ENCODE data around the gene LDB2. TPM values are rescaled to one million over a fixed set of nuclear protein-coding genes. Genes with fewer than 3 reads are reported as not detected.

The LDB2 gene
- total RNA-seq, 2 experiments from 2014 or later = not detected

DNA sequence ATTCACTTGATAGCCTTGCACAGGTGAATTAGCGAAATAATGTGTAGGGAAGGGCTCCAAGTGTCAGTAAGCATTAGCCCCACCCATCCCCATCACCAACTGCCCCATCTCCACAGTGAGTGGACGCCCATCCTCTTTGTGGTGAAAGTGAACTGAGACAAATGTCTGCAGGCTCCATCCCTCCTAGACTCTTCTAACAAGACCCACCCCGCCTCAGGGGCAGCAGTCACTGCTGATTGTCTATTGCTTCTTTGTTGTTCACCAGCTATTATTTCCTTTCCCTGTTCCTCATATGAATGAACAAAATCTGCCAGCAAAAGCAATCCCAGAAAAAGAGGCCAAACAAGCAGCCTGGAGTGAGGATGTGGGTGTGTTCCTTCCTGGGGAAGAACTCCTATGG is 96.4 kb downstream of the LDB2 start:
- ChIA-PET POLR2A (no interaction called here), CTCF (ENCODE audit: unreplicated experiment) (no interaction called here)
- H3K9me3 ChIP-seq (ENCODE audit: low read length) = no peaks in the 10 kb centered on the region
- intact Hi-C loops (cut with micrococcal nuclease; ENCODE audit: unreplicated experiment) = no loop called here
- no TSS peak for BruUV-seq (replicated peaks)
- H3K79me2 ChIP-seq (ENCODE audit: insufficient read depth, low read depth, low read length) = no peaks in the 10 kb centered on the region
- TF ChIP-seq, protein P1, sequence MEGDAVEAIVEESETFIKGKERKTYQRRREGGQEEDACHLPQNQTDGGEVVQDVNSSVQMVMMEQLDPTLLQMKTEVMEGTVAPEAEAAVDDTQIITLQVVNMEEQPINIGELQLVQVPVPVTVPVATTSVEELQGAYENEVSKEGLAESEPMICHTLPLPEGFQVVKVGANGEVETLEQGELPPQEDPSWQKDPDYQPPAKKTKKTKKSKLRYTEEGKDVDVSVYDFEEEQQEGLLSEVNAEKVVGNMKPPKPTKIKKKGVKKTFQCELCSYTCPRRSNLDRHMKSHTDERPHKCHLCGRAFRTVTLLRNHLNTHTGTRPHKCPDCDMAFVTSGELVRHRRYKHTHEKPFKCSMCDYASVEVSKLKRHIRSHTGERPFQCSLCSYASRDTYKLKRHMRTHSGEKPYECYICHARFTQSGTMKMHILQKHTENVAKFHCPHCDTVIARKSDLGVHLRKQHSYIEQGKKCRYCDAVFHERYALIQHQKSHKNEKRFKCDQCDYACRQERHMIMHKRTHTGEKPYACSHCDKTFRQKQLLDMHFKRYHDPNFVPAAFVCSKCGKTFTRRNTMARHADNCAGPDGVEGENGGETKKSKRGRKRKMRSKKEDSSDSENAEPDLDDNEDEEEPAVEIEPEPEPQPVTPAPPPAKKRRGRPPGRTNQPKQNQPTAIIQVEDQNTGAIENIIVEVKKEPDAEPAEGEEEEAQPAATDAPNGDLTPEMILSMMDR (conservative IDR thresholded peaks at IDR 0.05; ENCODE audit: low read length) = no peak
- TF ChIP-seq EZH2phosphoT487 (IDR thresholded peaks at IDR 0.05; ENCODE audit: borderline replicate concordance, low read depth, low read length) = no peak
- H3K36me3 ChIP-seq (ENCODE audit: insufficient read depth, low read length) = no peaks in the 10 kb centered on the region
- no peak overlapping the region for H3K4me3 ChIP-seq (ENCODE audit: low read depth, low read length, poor library complexity, severe bottlenecking)
- no peaks in the 10 kb centered on the region for H4K20me1 ChIP-seq (ENCODE audit: insufficient read depth, low read length)
- no peaks in the 10 kb centered on the region for H3K4me1 ChIP-seq (ENCODE audit: insufficient read depth, low read length, poor library complexity, severe bottlenecking)
- no peak for DNase-seq (ENCODE audit: low spot score)
- H2AFZ ChIP-seq (ENCODE audit: low read length) = no peak overlapping the region
- no peak overlapping the region for H3K27ac ChIP-seq (ENCODE audit: low read depth, low read length, poor library complexity, severe bottlenecking)
- no peak overlapping the region for H3K4me2 ChIP-seq (ENCODE audit: low read length)
- no peaks in the 10 kb centered on the region for H3K9me2 ChIP-seq (ENCODE audit: insufficient read depth, low read length)

DNA sequence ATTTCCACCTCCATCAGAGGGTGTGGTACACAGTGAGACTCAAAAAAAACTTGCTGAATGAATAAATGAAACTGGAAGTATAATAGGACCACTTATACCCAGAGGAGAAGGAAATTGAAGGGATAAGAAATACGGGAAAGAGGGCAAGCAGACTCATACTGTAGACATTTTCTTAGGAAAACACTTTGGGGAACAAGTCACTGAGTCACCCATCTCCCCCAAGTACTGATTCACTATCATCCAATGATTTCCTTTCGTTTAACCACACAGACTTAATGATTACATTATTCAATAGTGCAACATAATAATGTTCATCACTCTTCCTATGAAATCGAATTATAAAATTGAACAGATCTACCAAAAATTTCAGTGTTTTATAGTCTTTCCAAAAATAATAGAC is 97.1 kb downstream of the LDB2 start:
- Histone ChIP-seq H3K9me3 (ENCODE audit: low read length) (no peaks in the 10 kb centered on the region), H3K27ac (ENCODE audit: low read depth, low read length, poor library complexity, severe bottlenecking) (no peak overlapping the region), H2AFZ (ENCODE audit: low read length) (no peak overlapping the region), H3K4me2 (ENCODE audit: low read length) (no peak overlapping the region), H4K20me1 (ENCODE audit: insufficient read depth, low read length) (no peaks in the 10 kb centered on the region), H3K9me2 (ENCODE audit: insufficient read depth, low read length) (no peaks in the 10 kb centered on the region), H3K36me3 (ENCODE audit: insufficient read depth, low read length) (no peaks in the 10 kb centered on the region), H3K79me2 (ENCODE audit: insufficient read depth, low read depth, low read length) (no peaks in the 10 kb centered on the region), H3K4me1 (ENCODE audit: insufficient read depth, low read length, poor library complexity, severe bottlenecking) (no peaks in the 10 kb centered on the region), H3K4me3 (ENCODE audit: low read depth, low read length, poor library complexity, severe bottlenecking) (no peak overlapping the region)
- no TSS peak for BruUV-seq (replicated peaks)
- ChIA-PET CTCF (ENCODE audit: unreplicated experiment) (no interaction called here), POLR2A (no interaction called here)
- intact Hi-C loops (cut with micrococcal nuclease; ENCODE audit: unreplicated experiment) = no loop called here
- TF ChIP-seq, protein P1 (conservative IDR thresholded peaks at IDR 0.05; ENCODE audit: low read length) = no peak
- TF ChIP-seq EZH2phosphoT487 (IDR thresholded peaks at IDR 0.05; ENCODE audit: borderline replicate concordance, low read depth, low read length) = no peak
- no peak for DNase-seq (ENCODE audit: low spot score)

DNA sequence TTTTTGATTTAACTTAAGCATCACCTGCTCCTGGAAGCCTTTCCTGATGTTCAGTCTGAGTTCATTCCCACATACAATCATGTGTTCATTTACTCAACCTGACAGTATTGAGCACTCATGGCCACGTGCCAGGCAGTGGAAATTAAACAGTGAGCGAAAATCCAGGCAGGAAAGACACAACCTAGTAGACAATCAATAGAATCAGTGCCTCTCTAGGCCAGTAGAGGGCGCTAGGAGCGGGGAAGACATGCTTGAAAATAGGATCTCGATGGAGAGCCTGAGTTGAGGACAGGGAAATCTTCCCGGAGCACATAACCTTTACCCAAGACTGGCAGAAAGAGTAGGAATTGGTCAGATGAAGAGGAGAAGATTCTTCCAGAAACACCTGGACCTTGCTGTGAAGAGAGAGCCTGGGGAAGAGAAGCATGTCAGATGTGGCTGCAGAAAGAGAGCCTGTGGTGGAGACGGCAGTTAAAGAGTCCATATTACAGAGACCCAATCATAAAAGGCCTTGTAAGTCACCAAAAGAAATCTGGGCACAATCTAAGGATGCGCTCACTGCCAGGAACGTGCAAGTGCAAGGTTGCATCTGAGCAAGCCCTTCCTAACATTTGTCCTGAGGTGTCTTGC is 103.5 kb downstream of the LDB2 start:
- ChIA-PET POLR2A (interaction anchor here (0.9 kb wide), 1 partner anchor 12 kb away, joined by 3 read pairs; no protein-coding TSS in a partner anchor), CTCF (ENCODE audit: unreplicated experiment) (no interaction called here)
- no peaks in the 10 kb centered on the region for H3K36me3 ChIP-seq (ENCODE audit: insufficient read depth, low read length)
- H3K9me2 ChIP-seq (ENCODE audit: insufficient read depth, low read length) = no peaks in the 10 kb centered on the region
- BruUV-seq (replicated peaks) = no TSS peak
- TF ChIP-seq, protein P1 (conservative IDR thresholded peaks at IDR 0.05; ENCODE audit: low read length) = peak; percentile 86
- no peak for TF ChIP-seq EZH2phosphoT487 (IDR thresholded peaks at IDR 0.05; ENCODE audit: borderline replicate concordance, low read depth, low read length)
- no peaks in the 10 kb centered on the region for H3K4me1 ChIP-seq (ENCODE audit: insufficient read depth, low read length, poor library complexity, severe bottlenecking)
- H3K79me2 ChIP-seq (ENCODE audit: insufficient read depth, low read depth, low read length) = no peaks in the 10 kb centered on the region
- H4K20me1 ChIP-seq (ENCODE audit: insufficient read depth, low read length) = no peaks in the 10 kb centered on the region
- no peak overlapping the region for H3K4me3 ChIP-seq (ENCODE audit: low read depth, low read length, poor library complexity, severe bottlenecking)
- no peak overlapping the region for H2AFZ ChIP-seq (ENCODE audit: low read length)
- no peak overlapping the region for H3K4me2 ChIP-seq (ENCODE audit: low read length)
- DNase-seq (ENCODE audit: low spot score) = peak; percentile 37
- no peak overlapping the region for H3K27ac ChIP-seq (ENCODE audit: low read depth, low read length, poor library complexity, severe bottlenecking)
- intact Hi-C loops (cut with micrococcal nuclease; ENCODE audit: unreplicated experiment) = loop anchor here (5.0 to 10.0 kb wide), 2 partner anchors 532 to 650 kb away; no protein-coding TSS in a partner anchor
- no peaks in the 10 kb centered on the region for H3K9me3 ChIP-seq (ENCODE audit: low read length)
